GM06990 (cell line): ENCODE results near the gene IFITM1.
A peak's percentile ranks its signal among the peaks of the same experiment; 100 is the strongest.
"Not testable (repeated sequence)": the region's sequence is repeated elsewhere in the genome, so short reads cannot be mapped to it uniquely, and the experiment has no call there.

Source experiments
- DNase-seq: peaks from one replicate; pipeline ENCODE4 v3.0.0-alpha.2; 2011; ENCODE audit not compliant: insufficient read length; ENCODE audit errors: extremely low read depth
- H3K27me3 ChIP-seq: replicated peaks from 2 replicates; pipeline ENCODE4 v1.6.0; 2011; ENCODE audit warnings: low read length; ENCODE audit not compliant: control insufficient read depth, insufficient read depth
- H3K36me3 ChIP-seq: 2 replicates; pipeline ENCODE4 v1.5.1; 2011; ENCODE audit warnings: low read length; ENCODE audit not compliant: control insufficient read depth, insufficient read depth
- H3K4me3 ChIP-seq: replicated peaks from 2 replicates; pipeline ENCODE4 v1.5.1; 2011; ENCODE audit warnings: low read depth, mild to moderate bottlenecking, control low read depth, low read length
- TF ChIP-seq, protein P1 (sequence below): IDR thresholded peaks from 2 replicates; pipeline ENCODE4 v1.5.1; 2011; ENCODE audit warnings: low read length, control low read depth, mild to moderate bottlenecking, inconsistent platforms; ENCODE audit not compliant: insufficient read depth, poor library complexity, severe bottlenecking

Gene IFITM1

GRCh38 chr11:309979-310572 is 3.8 kb upstream of the IFITM1 start:
- H3K36me3 ChIP-seq, DNase-seq, H3K27me3 ChIP-seq: not testable (repeated sequence)
- peak overlapping the region; percentile 55 for H3K4me3 ChIP-seq

DNA sequence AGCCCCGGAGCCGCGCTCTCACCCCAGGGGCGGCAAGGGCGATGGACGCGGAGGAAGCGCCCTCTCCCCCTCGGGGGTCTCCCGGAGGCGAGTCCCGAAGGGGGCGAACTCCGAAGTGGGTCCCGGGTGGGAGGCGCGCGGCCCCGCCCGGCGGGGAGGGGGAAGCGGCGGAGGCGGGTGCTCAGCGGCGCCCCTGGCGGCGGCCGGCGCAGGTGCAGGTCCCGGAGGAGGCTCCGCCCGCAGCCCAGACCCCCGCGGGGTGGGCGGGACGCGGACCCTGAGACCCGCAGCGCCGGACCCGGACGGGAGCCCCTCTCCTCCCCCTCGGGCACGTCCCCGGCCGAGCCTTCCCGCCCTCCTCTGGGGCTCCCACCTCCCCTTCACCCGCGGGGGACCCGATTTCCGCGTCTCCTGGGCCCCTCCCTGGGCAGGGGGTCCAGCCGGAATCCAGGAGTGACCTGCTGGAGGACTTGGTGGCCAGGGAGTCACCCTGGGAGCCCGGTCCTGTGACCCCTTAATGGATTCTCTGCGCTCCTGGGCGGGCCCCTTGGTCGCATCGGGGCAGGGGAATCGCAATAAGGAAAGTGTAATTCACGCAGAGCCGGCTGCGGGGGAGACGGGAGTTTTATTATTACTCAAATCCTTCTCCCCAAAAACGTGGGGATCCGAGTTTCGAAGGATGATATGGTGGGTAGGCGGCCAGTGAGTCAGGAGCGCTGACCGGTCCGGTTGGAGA is 2.7 kb upstream of the IFITM1 start:
- DNase-seq, H3K27me3 ChIP-seq, H3K36me3 ChIP-seq: not testable (repeated sequence)
- peak overlapping the region; percentile 33; the same call in 1 of the 2 replicates for H3K4me3 ChIP-seq

GRCh38 chr11:312092-312816 is 1.6 kb upstream of the IFITM1 start:
- H3K4me3 ChIP-seq = no peak overlapping the region
- peaks cover 4% of the 10 kb centered on the region; the same call in 1 of the 2 replicates for H3K36me3 ChIP-seq
- no peak for DNase-seq
- TF ChIP-seq, protein P1, sequence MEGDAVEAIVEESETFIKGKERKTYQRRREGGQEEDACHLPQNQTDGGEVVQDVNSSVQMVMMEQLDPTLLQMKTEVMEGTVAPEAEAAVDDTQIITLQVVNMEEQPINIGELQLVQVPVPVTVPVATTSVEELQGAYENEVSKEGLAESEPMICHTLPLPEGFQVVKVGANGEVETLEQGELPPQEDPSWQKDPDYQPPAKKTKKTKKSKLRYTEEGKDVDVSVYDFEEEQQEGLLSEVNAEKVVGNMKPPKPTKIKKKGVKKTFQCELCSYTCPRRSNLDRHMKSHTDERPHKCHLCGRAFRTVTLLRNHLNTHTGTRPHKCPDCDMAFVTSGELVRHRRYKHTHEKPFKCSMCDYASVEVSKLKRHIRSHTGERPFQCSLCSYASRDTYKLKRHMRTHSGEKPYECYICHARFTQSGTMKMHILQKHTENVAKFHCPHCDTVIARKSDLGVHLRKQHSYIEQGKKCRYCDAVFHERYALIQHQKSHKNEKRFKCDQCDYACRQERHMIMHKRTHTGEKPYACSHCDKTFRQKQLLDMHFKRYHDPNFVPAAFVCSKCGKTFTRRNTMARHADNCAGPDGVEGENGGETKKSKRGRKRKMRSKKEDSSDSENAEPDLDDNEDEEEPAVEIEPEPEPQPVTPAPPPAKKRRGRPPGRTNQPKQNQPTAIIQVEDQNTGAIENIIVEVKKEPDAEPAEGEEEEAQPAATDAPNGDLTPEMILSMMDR = no peak
- no peaks in the 10 kb centered on the region for H3K27me3 ChIP-seq

DNA sequence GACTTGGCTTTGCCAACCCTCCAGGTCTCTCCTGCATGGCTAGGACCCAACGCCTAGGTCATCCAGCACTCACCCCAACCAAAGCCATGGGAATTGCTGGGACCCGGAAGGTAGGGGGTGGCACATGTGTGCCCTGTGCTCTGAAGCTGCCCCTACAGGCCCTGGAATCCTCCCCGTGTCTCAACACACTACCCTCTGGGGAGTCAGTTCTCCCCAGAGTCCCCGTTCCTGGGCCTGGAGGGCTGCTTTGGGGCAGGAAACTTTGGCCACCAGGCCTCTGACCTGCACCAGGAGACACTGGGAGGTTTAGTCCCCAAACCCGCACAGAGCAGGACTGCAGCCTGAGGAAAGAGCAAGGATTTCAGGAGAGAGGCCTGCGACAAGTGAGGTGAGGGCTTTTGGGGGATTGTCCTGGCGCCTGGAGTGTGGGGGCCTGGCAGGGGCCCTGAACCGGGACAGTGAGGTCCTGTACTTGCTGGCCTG is 495 bp upstream of the IFITM1 start:
- peak; percentile 66 for DNase-seq
- TF ChIP-seq, protein P1 = no peak
- Histone ChIP-seq H3K36me3 (peaks cover 4% of the 10 kb centered on the region; the same call in 1 of the 2 replicates), H3K4me3 (peak overlapping the region; percentile 77), H3K27me3 (no peaks in the 10 kb centered on the region)

GRCh38 chr11:314554-314875 is 675 bp downstream of the IFITM1 start:
- peak overlapping the region; percentile 77 for H3K4me3 ChIP-seq
- not testable (repeated sequence) for H3K27me3 ChIP-seq, H3K36me3 ChIP-seq, DNase-seq

DNA sequence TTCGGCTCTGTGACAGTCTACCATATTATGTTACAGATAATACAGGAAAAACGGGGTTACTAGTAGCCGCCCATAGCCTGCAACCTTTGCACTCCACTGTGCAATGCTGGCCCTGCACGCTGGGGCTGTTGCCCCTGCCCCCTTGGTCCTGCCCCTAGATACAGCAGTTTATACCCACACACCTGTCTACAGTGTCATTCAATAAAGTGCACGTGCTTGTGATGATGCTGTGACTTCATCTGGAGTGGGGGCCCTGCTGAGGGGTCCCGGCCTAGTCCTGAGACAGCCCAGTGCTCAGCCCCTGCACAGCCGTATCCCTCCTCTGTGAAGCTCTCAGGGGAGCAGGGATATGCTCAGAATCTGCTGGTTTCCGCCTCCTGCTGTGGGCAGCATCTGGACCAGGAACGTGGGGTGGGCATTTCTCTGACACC is 1.2 kb downstream of the IFITM1 start:
- TF ChIP-seq, protein P1 = no peak
- Histone ChIP-seq H3K36me3 (peaks cover 4% of the 10 kb centered on the region; the same call in 1 of the 2 replicates), H3K4me3 (peak overlapping the region; percentile 77), H3K27me3 (no peaks in the 10 kb centered on the region)
- DNase-seq = no peak

DNA sequence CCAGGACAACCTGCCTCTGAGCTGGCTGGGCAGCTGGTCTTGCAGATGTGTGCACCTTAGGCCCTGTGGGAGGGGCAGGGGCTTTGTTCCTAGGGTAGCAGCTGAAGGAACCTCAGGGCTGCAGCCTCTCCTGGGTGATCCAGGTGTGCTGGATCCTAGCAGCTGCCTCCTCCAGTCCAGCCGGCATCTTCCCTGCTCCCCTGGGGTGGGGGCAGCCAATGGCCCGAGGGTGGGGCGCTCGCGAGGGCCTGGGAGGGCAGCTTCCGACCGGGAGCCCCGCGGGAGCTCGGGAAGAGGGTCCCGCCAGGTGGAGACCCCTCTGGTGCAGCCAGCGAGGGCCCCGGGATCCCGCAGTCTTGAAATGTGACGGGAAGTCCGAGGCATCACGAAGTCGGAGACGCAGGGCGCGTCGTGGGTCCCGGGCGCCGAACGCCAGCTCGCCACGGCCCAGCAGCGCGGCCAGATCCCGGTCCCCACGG is 1.7 kb downstream of the IFITM1 start:
- DNase-seq = no peak
- Histone ChIP-seq H3K27me3 (no peaks in the 10 kb centered on the region), H3K4me3 (peak overlapping the region; percentile 77), H3K36me3 (peaks cover 4% of the 10 kb centered on the region; the same call in 1 of the 2 replicates)
- TF ChIP-seq, protein P1 = no peak
